LNCAP (cell line): ENCODE results near the gene SUMO3.

Source experiments
- CTCF ChIP-seq: fragments of 450-650 bp; IDR thresholded peaks from 2 replicates; pipeline ENCODE4 v1.5.1; 2017; ENCODE audit warnings: mild to moderate bottlenecking

Gene SUMO3

GRCh38 chr21:44850208-44850800 lies 32.4 kb upstream of the SUMO3 start:
- TF ChIP-seq CTCF: no peak

- TF ChIP-seq CTCF: no peak
These were observed 31.8 kb upstream of the SUMO3 start for GRCh38 chr21:44849616-44850130.

- no peak for TF ChIP-seq CTCF
These were observed 31.1 kb upstream of the SUMO3 start for GRCh38 chr21:44848821-44849521.

GRCh38 chr21:44847261-44848056 lies 29.6 kb upstream of the SUMO3 start:
- TF ChIP-seq CTCF: no peak

- TF ChIP-seq CTCF: no peak
These were observed 28.8 kb upstream of the SUMO3 start for GRCh38 chr21:44846485-44847260.

GRCh38 chr21:44846224-44846484 lies 28.3 kb upstream of the SUMO3 start:
- TF ChIP-seq CTCF: no peak
